Left lung (tissue), 10 donors: ENCODE data around the gene C11orf54. TPM values are rescaled to one million over a fixed set of nuclear protein-coding genes. Genes with fewer than 3 reads are reported as not detected.

Experiments used
- ATAC-seq: fragments of 200-7000 bp; cut with Tn5 transposase; one replicate; pipeline ENCODE4 v1.9.1; 2020; ENCODE audit warnings: moderate library complexity
- DNase-seq, 4 donors: peaks; one replicate each; pipeline ENCODE4 v3.0.0-alpha.2; 2013 to 2020
- H3K27ac ChIP-seq, 2 donors: fragments of 200-600 bp; sonication (generic) in 1 of 2; one replicate each; pipeline versions ENCODE4 v1.5.0 to v1.8.0; 2020 to 2021
- H3K27me3 ChIP-seq, 2 donors: fragments of 200-600 bp; sonication (generic) in 1 of 2; one replicate each; pipeline versions ENCODE4 v1.5.0 to v1.8.0; 2020 to 2021
- H3K36me3 ChIP-seq, 2 donors: fragments of 200-600 bp; sonication (generic) in 1 of 2; one replicate each; pipeline versions ENCODE4 v1.5.0 to v1.8.0; 2020 to 2021
- H3K4me1 ChIP-seq, 2 donors: fragments of 200-600 bp; one replicate each; pipeline ENCODE4 v1.8.0; 2021
- H3K4me3 ChIP-seq, 2 donors: fragments of 200-600 bp; sonication (generic) in 1 of 2; one replicate each; pipeline versions ENCODE4 v1.5.0 to v1.8.0; 2020 to 2021; ENCODE audit warnings: mild to moderate bottlenecking in 1 of 2
- H3K9me3 ChIP-seq, 2 donors: fragments of 200-600 bp; sonication (generic) in 1 of 2; one replicate each; pipeline versions ENCODE4 v1.5.0 to v1.8.0; 2020 to 2021
- intact Hi-C, 2 donors: fragments of 100-400 bp; cut with DNase I; formaldehyde crosslinking; loops; one replicate each; pipeline versions ENCODE4 v1.11.2 to v1.14.2; 2022
- polyA plus RNA-seq, 6 donors: library from polyadenylated mRNA; unstranded; fragments of 120-200 nt; gene quantifications; one replicate each; pipeline ENCODE4 v1.2.1, GENCODE V29; 2013; ENCODE audit not compliant: insufficient read length in 6 of 6
- total RNA-seq, 2 donors: library from RNA; stranded (reverse); fragmentation: NEBNext Ultra II Directional; extraction: Animal tissue kit (Norgen Biotek cat#: 25700); gene quantifications; one replicate each; pipeline ENCODE4 v1.2.1, GENCODE V29; 2021
- TF ChIP-seq, protein P1 (sequence below), 2 donors: fragments of 200-600 bp; sonication (generic) in 1 of 2; IDR thresholded peaks; one replicate each; pipeline versions ENCODE4 v1.5.0 to v1.8.0; 2021; ENCODE audit warnings: antibody characterized with exemption in 2 of 2
- donor health status: DM: no; HTN: yes; CAD: no.
- donor health status: DM: no; HTN: no; CAD: no.

Gene C11orf54
- total and polyA plus RNA-seq, 8 donors: 21.7 to 73.6 (median 60.4) TPM

DNA sequence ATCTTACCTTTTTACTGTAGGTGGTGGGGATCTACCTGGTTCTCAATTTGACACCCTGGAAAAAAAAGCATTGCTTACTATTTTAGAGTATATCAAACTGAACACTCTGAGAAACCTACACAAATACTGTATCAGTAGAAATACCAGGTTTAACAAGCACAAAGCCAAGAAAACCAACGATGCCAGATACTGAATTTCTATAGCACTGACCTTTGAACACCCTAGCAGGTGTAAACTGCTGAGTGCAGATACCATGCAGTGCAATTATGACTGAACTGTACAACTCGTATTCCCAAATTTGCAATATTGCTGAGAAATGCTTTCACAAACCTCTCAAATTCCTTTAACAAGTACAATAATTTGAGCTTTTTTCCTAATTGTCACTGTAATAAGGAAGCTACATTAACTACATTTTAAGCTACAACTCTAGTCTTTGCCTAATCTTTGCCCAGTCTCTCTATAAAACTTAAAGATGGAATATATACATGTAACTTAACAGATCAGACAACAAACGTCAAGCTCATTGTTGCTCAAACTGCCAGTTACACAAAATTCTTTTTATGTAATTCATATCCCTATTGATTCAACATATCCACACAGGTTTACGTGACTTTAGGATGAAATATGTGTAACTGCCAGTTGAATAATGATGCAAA is 9.1 kb upstream of the C11orf54 start:
- Histone ChIP-seq H3K4me1 (peaks cover 0 to 33% of the 10 kb centered on the region in 2 donors), H3K36me3 (peaks cover 0 to 100% of the 10 kb centered on the region in 2 donors), H3K4me3 (no peak overlapping the region), H3K27ac (no peak overlapping the region), H3K27me3 (no peaks in the 10 kb centered on the region), H3K9me3 (no peaks in the 10 kb centered on the region)
- TF ChIP-seq, protein P1, sequence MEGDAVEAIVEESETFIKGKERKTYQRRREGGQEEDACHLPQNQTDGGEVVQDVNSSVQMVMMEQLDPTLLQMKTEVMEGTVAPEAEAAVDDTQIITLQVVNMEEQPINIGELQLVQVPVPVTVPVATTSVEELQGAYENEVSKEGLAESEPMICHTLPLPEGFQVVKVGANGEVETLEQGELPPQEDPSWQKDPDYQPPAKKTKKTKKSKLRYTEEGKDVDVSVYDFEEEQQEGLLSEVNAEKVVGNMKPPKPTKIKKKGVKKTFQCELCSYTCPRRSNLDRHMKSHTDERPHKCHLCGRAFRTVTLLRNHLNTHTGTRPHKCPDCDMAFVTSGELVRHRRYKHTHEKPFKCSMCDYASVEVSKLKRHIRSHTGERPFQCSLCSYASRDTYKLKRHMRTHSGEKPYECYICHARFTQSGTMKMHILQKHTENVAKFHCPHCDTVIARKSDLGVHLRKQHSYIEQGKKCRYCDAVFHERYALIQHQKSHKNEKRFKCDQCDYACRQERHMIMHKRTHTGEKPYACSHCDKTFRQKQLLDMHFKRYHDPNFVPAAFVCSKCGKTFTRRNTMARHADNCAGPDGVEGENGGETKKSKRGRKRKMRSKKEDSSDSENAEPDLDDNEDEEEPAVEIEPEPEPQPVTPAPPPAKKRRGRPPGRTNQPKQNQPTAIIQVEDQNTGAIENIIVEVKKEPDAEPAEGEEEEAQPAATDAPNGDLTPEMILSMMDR (IDR thresholded peaks at IDR 0.05): no peak
- no peak for ATAC-seq
- intact Hi-C loops: loop anchor here in 1 of 2 donors (10.0 kb wide), 1 partner anchor 62 kb away; no protein-coding TSS in a partner anchor
- DNase-seq: no peak

DNA sequence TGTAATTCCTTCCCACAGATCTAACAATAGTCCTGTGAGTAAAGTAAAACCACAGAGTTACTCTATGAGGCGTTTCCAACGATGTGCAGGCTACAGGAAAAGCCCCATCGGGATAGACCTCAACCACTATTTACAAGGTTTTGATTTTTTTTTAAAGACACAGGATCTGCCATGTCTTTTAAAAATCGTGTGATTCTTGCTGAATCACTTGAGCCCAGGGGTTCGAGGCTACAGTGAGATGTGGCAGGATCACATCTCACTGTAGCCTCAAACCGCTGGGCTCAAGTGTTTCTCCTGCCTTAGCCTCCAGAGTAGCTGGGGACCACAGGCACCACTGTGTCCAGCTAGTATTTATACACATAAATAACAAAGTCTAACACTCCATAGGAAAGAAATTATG is 8.0 kb upstream of the C11orf54 start:
- H3K36me3 ChIP-seq: peaks cover 0 to 100% of the 10 kb centered on the region in 2 donors
- no peak for DNase-seq
- no peak overlapping the region for H3K4me3 ChIP-seq
- no peak for ATAC-seq
- H3K9me3 ChIP-seq: no peaks in the 10 kb centered on the region
- no peaks in the 10 kb centered on the region for H3K27me3 ChIP-seq
- H3K27ac ChIP-seq: no peak overlapping the region
- intact Hi-C loops: loop anchor here in 1 of 2 donors (10.0 kb wide), 1 partner anchor 61 kb away; no protein-coding TSS in a partner anchor
- TF ChIP-seq, protein P1 (IDR thresholded peaks at IDR 0.05): no peak
- H3K4me1 ChIP-seq: peaks cover 0 to 44% of the 10 kb centered on the region in 2 donors

DNA sequence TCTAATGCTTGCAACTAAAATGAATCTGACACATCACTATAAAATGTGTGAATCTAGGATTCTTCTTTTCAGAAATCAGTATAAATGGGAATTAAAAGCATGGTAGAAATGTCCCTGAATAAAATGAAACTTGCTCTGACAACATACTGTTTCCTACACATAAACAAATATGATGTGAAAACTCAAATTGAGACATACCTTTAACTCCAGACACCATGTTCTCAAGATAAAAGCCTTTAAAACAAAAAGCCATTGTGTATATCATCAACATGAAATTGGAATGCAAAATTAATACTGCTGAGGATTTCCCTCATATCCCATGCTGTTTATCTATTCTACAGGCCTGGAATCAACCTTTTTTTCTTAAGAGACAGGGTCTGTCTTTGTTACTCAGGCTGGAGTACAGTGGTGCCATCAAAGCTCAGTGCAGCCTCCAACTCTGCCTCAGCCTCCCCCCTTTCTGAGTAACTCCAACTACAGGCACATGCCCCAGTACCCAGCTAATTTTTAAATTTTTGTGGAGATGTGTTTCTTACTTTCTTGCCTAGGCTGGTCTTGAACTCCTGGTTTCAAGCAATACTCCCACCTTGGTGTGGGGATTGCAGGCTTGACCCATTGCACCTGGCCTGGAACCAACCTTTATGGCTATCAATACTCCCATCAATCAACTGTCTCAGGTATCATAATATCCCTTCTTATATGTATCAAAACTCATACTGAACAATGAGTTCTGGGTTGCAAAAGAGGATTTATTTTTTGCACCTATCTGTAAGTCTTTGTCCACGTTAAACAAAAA is 6.8 kb upstream of the C11orf54 start:
- DNase-seq: no peak
- TF ChIP-seq, protein P1 (IDR thresholded peaks at IDR 0.05): no peak
- Histone ChIP-seq H3K27me3 (no peaks in the 10 kb centered on the region), H3K36me3 (peaks cover 0 to 100% of the 10 kb centered on the region in 2 donors), H3K4me3 (no peak overlapping the region), H3K27ac (no peak overlapping the region), H3K9me3 (no peaks in the 10 kb centered on the region), H3K4me1 (peaks cover 5 to 56% of the 10 kb centered on the region in 2 donors)
- ATAC-seq: no peak
- intact Hi-C loops: loop anchor here in 1 of 2 donors (10.0 kb wide), 1 partner anchor 60 kb away; no protein-coding TSS in a partner anchor

DNA sequence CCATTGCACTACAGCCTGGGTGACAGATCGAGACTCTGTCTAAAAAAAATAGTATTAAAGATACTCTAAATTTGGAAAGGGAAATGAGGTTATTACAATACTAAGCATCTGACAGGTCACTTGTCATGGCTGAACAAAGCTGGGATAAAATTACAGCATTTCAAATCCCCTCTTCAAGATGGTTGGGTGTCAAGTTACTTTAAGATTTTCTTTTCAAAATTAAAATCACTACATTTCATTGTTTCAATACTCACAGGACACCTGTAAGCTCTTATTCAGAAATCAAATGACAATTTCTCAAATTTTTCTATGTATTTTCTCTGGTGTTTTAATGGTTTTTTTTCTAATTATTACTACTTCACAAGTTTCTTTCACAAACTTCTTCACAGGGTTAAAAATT is 5.8 kb upstream of the C11orf54 start:
- H3K4me1 ChIP-seq: peaks cover 7 to 64% of the 10 kb centered on the region in 2 donors

More for the DNA sequence above, 5.8 kb upstream of the C11orf54 start:
- TF ChIP-seq, protein P1 (IDR thresholded peaks at IDR 0.05): no peak
- peaks cover 0 to 90% of the 10 kb centered on the region in 2 donors for H3K36me3 ChIP-seq
- no peaks in the 10 kb centered on the region for H3K27me3 ChIP-seq
- ATAC-seq (no peak), DNase-seq (no peak)
- no peak overlapping the region for H3K27ac ChIP-seq
- H3K4me3 ChIP-seq: no peak overlapping the region
- intact Hi-C loops: loop anchor here in 1 of 2 donors (10.0 kb wide), 1 partner anchor 59 kb away; no protein-coding TSS in a partner anchor
- H3K9me3 ChIP-seq: no peaks in the 10 kb centered on the region
